ENCODE results near the gene AVP. TPM values are rescaled to one million over a fixed set of nuclear protein-coding genes. Genes with fewer than 3 reads are reported as not detected.

The AVP gene
- total and polyA plus RNA-seq, 2 of the 13 experiments (the other 11 are each of a cell fraction or from before 2014, with no cell fraction given): 0.12 TPM; not detected in 1

GRCh38 chr20:3071610-3072529 is 12.7 kb downstream of the AVP start, which contains the start of gene OXT (continued):
- no peak for TF ChIP-seq SAP130 (CRISPR knock-in tag; IDR thresholded peaks at IDR 0.05; ENCODE audit: low read depth)
- no peak for TF ChIP-seq ELF3 (CRISPR knock-in tag; IDR thresholded peaks at IDR 0.05)
- TF ChIP-seq ZBTB33 (CRISPR knock-in tag; IDR thresholded peaks at IDR 0.05): peak; percentile 96
- TF ChIP-seq ZBTB38 (CRISPR knock-in tag; IDR thresholded peaks at IDR 0.05): peak; percentile 92
- no peak for TF ChIP-seq NFKBIZ (CRISPR knock-in tag; IDR thresholded peaks at IDR 0.05)
- TF ChIP-seq HNF4G (IDR thresholded peaks at IDR 0.05; ENCODE audit: borderline replicate concordance, low read depth, low read length): no peak
- TF ChIP-seq HNF4G (CRISPR knock-in tag; IDR thresholded peaks at IDR 0.05; ENCODE audit: borderline replicate concordance, low read depth): peak; percentile 37; the same call in 1 of the 2 replicates
- TF ChIP-seq SRSF1 (optimal IDR thresholded peaks at IDR 0.05; ENCODE audit: low read depth, low read length): no peak
- TF ChIP-seq ZMAT5 (CRISPR knock-in tag; IDR thresholded peaks at IDR 0.05; ENCODE audit: borderline replicate concordance, low read depth): no peak
- no peak for TF ChIP-seq DR1 (CRISPR knock-in tag; IDR thresholded peaks at IDR 0.05)
- 0 out of 2 replicates have a peak, but pooled peaks have one; percentile 25 for TF ChIP-seq HES4 (CRISPR knock-in tag; IDR thresholded peaks at IDR 0.05; ENCODE audit: borderline replicate concordance)
- no peak for TF ChIP-seq ZFP37 (CRISPR knock-in tag; IDR thresholded peaks at IDR 0.05; ENCODE audit: borderline replicate concordance)
- TF ChIP-seq KIAA2018 (CRISPR knock-in tag; IDR thresholded peaks at IDR 0.05; ENCODE audit: borderline replicate concordance): no peak
- no peak for TF ChIP-seq SALL1 (CRISPR knock-in tag; IDR thresholded peaks at IDR 0.05)
- TF ChIP-seq CAMTA2 (CRISPR knock-in tag; IDR thresholded peaks at IDR 0.05; ENCODE audit: borderline replicate concordance): no peak

Measured in HepG2 (cell line).